Skeletal muscle satellite cell (primary cell): ENCODE data around the gene FTL.

Experiments
- H3K27me3 ChIP-seq: 2 replicates; pipeline ENCODE4 v1.7.0; 2013; ENCODE audit warnings: low read length; ENCODE audit not compliant: control insufficient read depth, insufficient read depth
- H3K36me3 ChIP-seq: 2 replicates; pipeline ENCODE4 v1.7.0; 2013; ENCODE audit warnings: mild to moderate bottlenecking, control low read depth, low read length; ENCODE audit not compliant: insufficient read depth
- H3K4me1 ChIP-seq: 2 replicates; pipeline ENCODE4 v1.7.0; 2013; ENCODE audit warnings: low read length; ENCODE audit not compliant: control insufficient read depth, insufficient read depth
- H3K4me2 ChIP-seq: 2 replicates; pipeline ENCODE4 v1.7.0; 2013; ENCODE audit warnings: mild to moderate bottlenecking, low read length
- H3K4me3 ChIP-seq: 2 replicates; pipeline ENCODE4 v1.7.0; 2013; ENCODE audit warnings: low read length
- H3K9ac ChIP-seq: 2 replicates; pipeline ENCODE4 v1.7.0; 2013; ENCODE audit warnings: mild to moderate bottlenecking, low read depth, low read length, moderate library complexity
- H3K9me3 ChIP-seq: replicated peaks from 2 replicates; pipeline ENCODE4 v1.7.0; 2013; ENCODE audit warnings: mild to moderate bottlenecking, control low read depth, low read length

Gene FTL

GRCh38 chr19:49004133-49004532, 39.0 kb downstream of the FTL start:
- no peak overlapping the region for H3K4me3 ChIP-seq
- no peaks in the 10 kb centered on the region for H3K4me1 ChIP-seq
- no peak overlapping the region for H3K4me2 ChIP-seq
- no peak overlapping the region for H3K9ac ChIP-seq
- peaks cover 40% of the 10 kb centered on the region for H3K36me3 ChIP-seq
- H3K27me3 ChIP-seq = no peaks in the 10 kb centered on the region
- no peaks in the 10 kb centered on the region for H3K9me3 ChIP-seq

- H3K4me2 ChIP-seq = no peak overlapping the region
- H3K9ac ChIP-seq = no peak overlapping the region
- H3K4me1 ChIP-seq = no peaks in the 10 kb centered on the region
- no peaks in the 10 kb centered on the region for H3K27me3 ChIP-seq
- no peaks in the 10 kb centered on the region for H3K9me3 ChIP-seq
- no peak overlapping the region for H3K4me3 ChIP-seq
- peaks cover 48% of the 10 kb centered on the region for H3K36me3 ChIP-seq
Observed at GRCh38 chr19:49004964-49005614, 40.0 kb downstream of the FTL start.

- H3K9me3 ChIP-seq = no peaks in the 10 kb centered on the region
- peaks cover 62% of the 10 kb centered on the region for H3K36me3 ChIP-seq
- H3K9ac ChIP-seq = no peak overlapping the region
- no peak overlapping the region for H3K4me3 ChIP-seq
- no peaks in the 10 kb centered on the region for H3K4me1 ChIP-seq
- H3K27me3 ChIP-seq = no peaks in the 10 kb centered on the region
- H3K4me2 ChIP-seq = no peak overlapping the region
Observed at GRCh38 chr19:49006905-49007304, 41.8 kb downstream of the FTL start.

GRCh38 chr19:49009828-49010227, 44.7 kb downstream of the FTL start:
- Histone ChIP-seq H3K9me3 (no peaks in the 10 kb centered on the region), H3K27me3 (no peaks in the 10 kb centered on the region), H3K4me1 (no peaks in the 10 kb centered on the region), H3K4me3 (no peak overlapping the region), H3K9ac (no peak overlapping the region), H3K36me3 (peaks cover 66% of the 10 kb centered on the region), H3K4me2 (no peak overlapping the region)

GRCh38 chr19:49010453-49010852, 45.3 kb downstream of the FTL start:
- no peaks in the 10 kb centered on the region for H3K4me1 ChIP-seq
- H3K4me2 ChIP-seq = no peak overlapping the region
- H3K4me3 ChIP-seq = no peak overlapping the region
- H3K9ac ChIP-seq = no peak overlapping the region
- no peaks in the 10 kb centered on the region for H3K27me3 ChIP-seq
- H3K36me3 ChIP-seq = peaks cover 67% of the 10 kb centered on the region
- H3K9me3 ChIP-seq = no peaks in the 10 kb centered on the region

GRCh38 chr19:49011194-49011593, 46.1 kb downstream of the FTL start:
- Histone ChIP-seq H3K4me3 (no peak overlapping the region), H3K9ac (no peak overlapping the region), H3K4me2 (no peak overlapping the region), H3K4me1 (no peaks in the 10 kb centered on the region), H3K9me3 (no peaks in the 10 kb centered on the region), H3K36me3 (peaks cover 67% of the 10 kb centered on the region), H3K27me3 (no peaks in the 10 kb centered on the region)

GRCh38 chr19:49014123-49014869, 49.2 kb downstream of the FTL start:
- no peaks in the 10 kb centered on the region for H3K9me3 ChIP-seq
- peaks cover 18% of the 10 kb centered on the region for H3K4me1 ChIP-seq
- H3K4me2 ChIP-seq = no peak overlapping the region
- no peak overlapping the region for H3K9ac ChIP-seq
- no peaks in the 10 kb centered on the region for H3K27me3 ChIP-seq
- no peak overlapping the region for H3K4me3 ChIP-seq
- H3K36me3 ChIP-seq = peaks cover 57% of the 10 kb centered on the region

GRCh38 chr19:49014870-49015255, 49.8 kb downstream of the FTL start:
- Histone ChIP-seq H3K9me3 (no peaks in the 10 kb centered on the region), H3K36me3 (peaks cover 52% of the 10 kb centered on the region), H3K4me1 (peaks cover 21% of the 10 kb centered on the region), H3K4me3 (no peak overlapping the region), H3K27me3 (no peaks in the 10 kb centered on the region), H3K9ac (no peak overlapping the region), H3K4me2 (no peak overlapping the region)

GRCh38 chr19:49016067-49016839, 51.1 kb downstream of the FTL start:
- Histone ChIP-seq H3K4me3 (no peak overlapping the region), H3K9ac (no peak overlapping the region)

More at GRCh38 chr19:49016067-49016839, 51.1 kb downstream of the FTL start:
- Histone ChIP-seq H3K36me3 (peaks cover 41% of the 10 kb centered on the region), H3K4me1 (peaks cover 21% of the 10 kb centered on the region), H3K27me3 (no peaks in the 10 kb centered on the region), H3K9me3 (no peaks in the 10 kb centered on the region), H3K4me2 (no peak overlapping the region)
